OCI-LY3 (cell line): ENCODE data around the gene SH3RF3.

Experiments used
- CTCF ChIP-seq: fragments of 200-600, 300-600 bp; sonication (generic); IDR thresholded peaks from 2 replicates; pipeline ENCODE4 v1.5.1; 2014; ENCODE audit warnings: antibody characterized with exemption, low read length, low read depth
- EZH2phosphoT487 ChIP-seq: fragments of 200-600 bp; shearing (Covaris generic); IDR thresholded peaks from 2 replicates; pipeline ENCODE4 v1.6.1; 2018; ENCODE audit warnings: antibody characterized with exemption, mixed run types, low read depth

- no peak for TF ChIP-seq CTCF
- no peak for TF ChIP-seq EZH2phosphoT487
Measured at GRCh38 chr2:109193807-109194619, 65.0 kb downstream of the SH3RF3 start.
